Measurements from ENCODE around the gene TACC3. TPM values are rescaled to one million over a fixed set of nuclear protein-coding genes. Genes with fewer than 3 reads are reported as not detected.

The TACC3 gene
- total RNA-seq, 2 experiments from 2014 or later = 189 to 190 TPM

DNA sequence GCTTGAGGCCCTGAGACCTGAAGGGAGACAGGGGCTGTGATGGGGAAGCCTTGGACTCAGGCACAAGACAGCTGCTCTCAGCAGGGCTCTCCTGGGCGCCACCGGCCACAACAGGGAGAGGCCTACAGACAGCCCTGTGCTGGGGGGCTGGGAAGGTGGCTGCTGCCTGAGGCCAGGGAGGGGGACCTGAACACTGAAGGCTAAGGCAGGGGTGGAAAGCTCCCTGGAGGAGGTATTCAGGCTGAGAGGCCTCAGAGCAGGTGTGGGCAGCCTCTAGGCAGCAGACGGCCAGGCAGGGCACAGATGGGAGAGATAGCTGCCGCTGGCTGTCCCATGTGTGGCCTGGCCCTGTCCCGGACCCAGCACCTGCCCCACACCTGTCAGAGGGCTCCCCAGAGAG is 33.0 kb downstream of the TACC3 start:
- H3K4me3 Mint-ChIP-seq = no peak overlapping the region
- H3K4me1 Mint-ChIP-seq = no peaks in the 10 kb centered on the region
- H3K27ac Mint-ChIP-seq = no peak overlapping the region
- H3K9me3 Mint-ChIP-seq = no peaks in the 10 kb centered on the region
- H3K27me3 Mint-ChIP-seq = no peaks in the 10 kb centered on the region
- H3K36me3 Mint-ChIP-seq = no peaks in the 10 kb centered on the region
- DNase-seq = no peak

- no peaks in the 10 kb centered on the region for H3K36me3 Mint-ChIP-seq
- peaks cover 4% of the 10 kb centered on the region for H3K4me1 Mint-ChIP-seq
- no peak overlapping the region for H3K4me3 Mint-ChIP-seq
- DNase-seq = no peak
- H3K9me3 Mint-ChIP-seq = no peaks in the 10 kb centered on the region
- no peak overlapping the region for H3K27ac Mint-ChIP-seq
- H3K27me3 Mint-ChIP-seq = no peaks in the 10 kb centered on the region
These were observed 34.0 kb downstream of the TACC3 start for GRCh38 chr4:1755297-1755696.

DNA sequence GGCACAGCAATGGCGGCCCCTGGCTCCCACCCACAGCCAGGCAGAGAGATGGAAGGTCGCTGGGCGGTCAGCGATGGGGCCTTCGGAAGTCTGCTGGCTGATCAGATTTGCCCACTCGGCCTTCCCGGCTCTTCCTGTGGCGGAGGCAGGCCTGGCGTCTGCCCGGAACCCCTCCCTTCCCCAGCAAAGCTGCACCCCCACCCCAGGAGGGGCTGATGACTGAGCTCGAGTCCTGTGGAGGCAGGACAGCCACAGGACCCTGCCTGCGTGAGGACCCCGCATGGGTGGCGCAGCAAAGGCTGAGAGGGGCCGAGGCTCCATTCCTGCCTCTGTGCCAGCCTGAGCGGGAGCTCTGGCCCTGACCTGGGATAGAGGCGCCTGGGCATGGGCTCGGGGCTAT is 34.8 kb downstream of the TACC3 start:
- Mint-ChIP-seq H3K9me3 (no peaks in the 10 kb centered on the region), H3K4me1 (peaks cover 4% of the 10 kb centered on the region), H3K27ac (no peak overlapping the region), H3K4me3 (no peak overlapping the region), H3K36me3 (no peaks in the 10 kb centered on the region), H3K27me3 (no peaks in the 10 kb centered on the region)
- no peak for DNase-seq

DNA sequence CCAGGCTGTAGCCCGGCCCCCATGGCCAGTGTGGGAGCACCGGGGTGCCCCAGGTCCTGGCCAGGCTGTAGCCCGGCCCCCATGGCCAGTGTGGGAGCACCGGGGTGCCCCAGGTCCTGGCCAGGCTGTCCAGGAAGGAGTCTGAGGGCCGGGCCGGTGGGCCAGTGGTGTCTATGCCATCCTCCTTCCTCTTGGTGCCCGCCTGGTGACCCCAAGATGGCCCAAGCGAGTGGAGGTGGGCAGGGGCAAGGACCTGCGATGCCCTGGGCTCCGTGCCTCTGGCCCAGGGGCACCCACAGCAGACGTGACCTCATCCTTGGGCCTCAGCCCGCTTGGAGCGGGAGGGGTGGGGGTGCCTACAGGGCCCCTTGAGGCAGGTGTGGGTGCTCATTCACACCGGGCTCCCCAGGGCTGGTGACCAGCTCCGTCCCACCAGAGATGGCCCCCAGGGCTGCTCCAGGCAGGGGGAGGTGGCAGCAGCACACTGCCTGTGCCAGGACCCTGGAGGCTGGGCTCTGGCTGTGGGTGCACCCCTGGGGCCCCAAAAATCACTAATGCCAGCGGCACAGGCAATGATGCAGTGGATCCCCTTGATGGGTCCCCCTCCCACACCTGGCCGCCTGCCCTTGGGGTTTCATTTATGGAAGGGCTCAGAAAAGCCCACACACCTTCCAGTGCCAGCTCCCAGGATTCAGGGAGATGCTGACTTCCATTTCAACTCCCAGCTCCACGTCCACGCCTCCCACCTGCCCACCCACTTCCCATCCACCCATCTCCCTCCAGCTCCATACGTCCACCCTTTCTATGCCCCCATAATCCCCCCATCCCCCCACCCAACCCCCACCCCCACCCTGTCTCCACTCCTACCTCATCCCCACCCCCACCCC is 35.8 kb downstream of the TACC3 start:
- Mint-ChIP-seq H3K36me3 (no peaks in the 10 kb centered on the region), H3K9me3 (no peaks in the 10 kb centered on the region), H3K27me3 (peaks cover under 1% of the 10 kb centered on the region), H3K27ac (no peak overlapping the region), H3K4me1 (peaks cover 4% of the 10 kb centered on the region), H3K4me3 (no peak overlapping the region)
- DNase-seq = no peak

DNA sequence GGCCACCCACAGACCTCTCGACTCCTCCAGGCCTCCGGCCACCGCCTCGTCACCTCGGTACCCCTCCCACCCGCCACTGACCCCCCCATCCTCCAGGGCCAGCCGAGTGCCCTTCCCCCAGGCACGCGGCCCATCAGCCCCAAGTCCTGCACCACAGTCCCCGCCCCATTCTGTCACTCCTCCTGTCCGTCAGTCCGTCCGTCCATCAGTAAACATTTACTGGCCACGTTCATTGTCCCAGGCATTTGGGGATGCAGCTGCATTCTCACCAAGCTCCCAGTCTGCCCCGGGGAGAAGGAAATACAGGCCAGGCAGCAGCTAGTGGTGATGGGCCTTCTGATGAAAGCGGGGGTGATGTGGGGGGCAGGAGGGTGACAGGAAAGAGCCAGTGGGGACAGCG is 36.5 kb downstream of the TACC3 start:
- no peak for DNase-seq
- no peaks in the 10 kb centered on the region for H3K36me3 Mint-ChIP-seq

DNA sequence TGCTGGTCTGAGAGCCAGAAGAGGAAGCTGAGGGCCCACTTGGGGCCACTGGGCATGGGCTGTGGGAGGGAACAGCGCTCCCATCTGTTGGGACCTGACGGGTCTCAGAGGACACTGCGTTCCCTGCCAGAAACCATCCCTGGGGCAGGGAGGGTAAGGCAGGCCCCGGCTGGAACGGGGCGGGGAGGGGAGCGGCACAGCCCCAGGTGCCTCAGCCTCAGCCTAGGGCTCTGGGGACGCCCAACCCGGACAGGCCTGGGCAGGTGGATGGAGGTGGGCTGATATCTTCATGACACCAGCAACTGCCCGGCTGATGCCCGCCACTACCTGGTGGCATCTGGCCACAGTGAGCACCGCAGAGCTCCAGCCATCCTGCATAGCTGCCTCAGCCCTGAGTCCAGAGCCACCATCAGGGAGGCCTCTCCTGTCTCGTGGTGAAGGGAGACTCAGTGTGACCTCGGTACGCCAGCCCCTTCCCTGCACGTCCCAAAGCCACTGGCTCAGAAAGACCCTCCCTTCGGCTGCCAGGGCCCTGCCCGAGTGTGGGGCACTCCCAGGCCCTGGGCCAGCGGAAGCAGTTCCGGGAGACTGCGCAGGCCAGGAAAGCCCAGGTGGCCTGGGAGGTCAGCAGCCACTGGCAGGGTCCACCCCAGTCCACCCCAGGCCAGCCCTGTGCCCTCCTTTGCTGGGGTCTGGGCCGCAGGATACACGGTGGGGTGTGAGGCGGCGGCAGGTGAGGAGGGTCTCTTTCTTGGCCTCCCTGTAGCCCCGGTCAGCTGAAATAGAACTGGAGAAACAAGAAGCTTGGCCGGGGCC is 37.2 kb downstream of the TACC3 start:
- peaks cover 5% of the 10 kb centered on the region for H3K27me3 Mint-ChIP-seq
- no peaks in the 10 kb centered on the region for H3K9me3 Mint-ChIP-seq

More for the DNA sequence above, 36.5 kb downstream of the TACC3 start:
- Mint-ChIP-seq H3K4me1 (peaks cover 4% of the 10 kb centered on the region), H3K27ac (no peak overlapping the region), H3K4me3 (no peak overlapping the region), H3K9me3 (no peaks in the 10 kb centered on the region), H3K27me3 (peaks cover 5% of the 10 kb centered on the region)

DNA sequence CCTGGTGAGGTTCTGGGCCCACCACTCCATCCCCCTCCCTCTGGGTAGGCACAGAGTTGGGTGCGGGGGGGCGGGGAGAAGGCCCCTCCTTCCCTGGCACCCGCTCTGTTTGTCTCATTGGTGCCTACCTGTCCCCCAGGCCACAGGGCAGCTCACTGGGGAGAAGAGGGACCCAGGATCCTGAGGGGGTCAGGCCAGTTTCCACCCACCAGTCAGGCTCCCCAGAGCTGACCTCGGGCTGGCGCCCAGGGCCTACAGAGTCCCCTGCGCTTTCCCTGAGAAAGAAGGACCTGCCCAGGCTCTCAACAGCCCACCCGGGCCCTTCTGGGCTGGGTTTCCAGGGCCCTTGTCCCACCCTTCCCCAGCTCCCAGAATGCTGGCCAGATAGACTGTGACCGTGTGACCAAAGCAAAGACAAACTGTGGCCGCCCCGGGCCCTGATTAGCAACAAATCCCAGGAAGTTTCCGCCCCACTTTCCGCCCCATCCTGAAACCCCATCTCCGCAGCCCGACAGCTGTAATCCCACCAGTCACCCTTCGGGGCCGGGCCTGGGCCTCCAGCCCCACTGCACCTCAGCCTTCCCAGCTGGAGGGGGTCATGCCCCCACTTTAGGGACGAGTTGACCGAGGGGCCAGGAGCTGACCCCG is 38.0 kb downstream of the TACC3 start:
- H3K4me3 Mint-ChIP-seq = no peak overlapping the region
- no peaks in the 10 kb centered on the region for H3K36me3 Mint-ChIP-seq
- peaks cover 4% of the 10 kb centered on the region for H3K4me1 Mint-ChIP-seq
- DNase-seq = no peak
- H3K27ac Mint-ChIP-seq = no peak overlapping the region
- no peaks in the 10 kb centered on the region for H3K9me3 Mint-ChIP-seq
- peaks cover 10% of the 10 kb centered on the region for H3K27me3 Mint-ChIP-seq

More for the DNA sequence above, 37.2 kb downstream of the TACC3 start:
- Mint-ChIP-seq H3K4me3 (no peak overlapping the region), H3K27ac (no peak overlapping the region), H3K4me1 (peaks cover 4% of the 10 kb centered on the region), H3K36me3 (no peaks in the 10 kb centered on the region)
- DNase-seq = no peak

DNA sequence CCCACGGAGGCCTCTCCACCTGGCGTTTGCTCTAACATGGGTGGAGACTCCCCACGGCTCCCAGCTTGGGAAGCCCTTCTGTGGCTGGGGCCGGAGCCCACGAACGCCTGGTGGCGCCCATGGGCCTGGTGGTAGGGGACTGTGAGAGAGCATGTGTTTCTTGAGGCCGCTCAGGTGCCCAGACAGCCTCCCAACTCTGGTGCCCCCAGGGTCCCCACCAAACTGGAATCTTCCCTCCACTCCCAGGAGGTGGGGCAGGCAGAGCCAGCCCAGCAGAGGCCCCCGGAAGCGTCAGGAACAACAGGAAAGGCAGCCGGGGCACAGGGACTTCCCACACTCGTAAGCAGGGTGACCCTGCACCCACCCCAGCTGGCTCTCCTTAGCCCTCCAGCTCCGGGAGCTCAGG is 38.5 kb downstream of the TACC3 start:
- no peak for DNase-seq
- H3K9me3 Mint-ChIP-seq = no peaks in the 10 kb centered on the region
- no peaks in the 10 kb centered on the region for H3K36me3 Mint-ChIP-seq
- peaks cover 4% of the 10 kb centered on the region for H3K4me1 Mint-ChIP-seq
- no peak overlapping the region for H3K27ac Mint-ChIP-seq
- H3K4me3 Mint-ChIP-seq = no peak overlapping the region
- peaks cover 13% of the 10 kb centered on the region for H3K27me3 Mint-ChIP-seq

DNA sequence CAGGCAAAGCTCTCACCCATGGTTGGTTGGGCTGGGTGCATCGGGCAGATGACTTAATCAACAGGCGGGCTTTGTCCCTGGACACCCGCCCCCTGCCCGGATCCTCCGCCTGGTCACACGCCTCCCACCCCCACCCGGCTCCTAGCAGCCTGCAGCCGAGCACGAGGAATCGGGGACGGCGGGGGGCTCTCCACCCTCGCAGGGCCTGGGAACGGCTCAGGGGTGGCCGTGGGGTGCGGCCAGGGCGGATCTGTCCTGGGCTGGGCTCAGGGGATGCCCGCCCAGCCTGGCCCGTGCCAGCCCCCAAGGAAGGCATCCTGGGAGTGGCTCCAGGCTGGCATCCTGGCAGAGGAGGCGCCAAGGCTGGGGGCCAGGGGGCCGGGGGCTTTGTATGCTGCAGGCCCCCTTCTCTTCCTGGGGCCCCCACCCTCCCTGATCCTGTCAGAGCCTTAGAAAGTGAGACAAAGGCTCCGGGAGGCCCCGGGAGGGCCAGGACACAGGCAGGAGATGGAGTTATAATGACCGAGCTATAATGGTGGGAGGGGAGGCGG is 39.3 kb downstream of the TACC3 start:
- Mint-ChIP-seq H3K4me1 (peaks cover 4% of the 10 kb centered on the region), H3K4me3 (no peak overlapping the region), H3K27me3 (peaks cover 20% of the 10 kb centered on the region), H3K27ac (no peak overlapping the region), H3K9me3 (no peaks in the 10 kb centered on the region), H3K36me3 (no peaks in the 10 kb centered on the region)
- DNase-seq = no peak

DNA sequence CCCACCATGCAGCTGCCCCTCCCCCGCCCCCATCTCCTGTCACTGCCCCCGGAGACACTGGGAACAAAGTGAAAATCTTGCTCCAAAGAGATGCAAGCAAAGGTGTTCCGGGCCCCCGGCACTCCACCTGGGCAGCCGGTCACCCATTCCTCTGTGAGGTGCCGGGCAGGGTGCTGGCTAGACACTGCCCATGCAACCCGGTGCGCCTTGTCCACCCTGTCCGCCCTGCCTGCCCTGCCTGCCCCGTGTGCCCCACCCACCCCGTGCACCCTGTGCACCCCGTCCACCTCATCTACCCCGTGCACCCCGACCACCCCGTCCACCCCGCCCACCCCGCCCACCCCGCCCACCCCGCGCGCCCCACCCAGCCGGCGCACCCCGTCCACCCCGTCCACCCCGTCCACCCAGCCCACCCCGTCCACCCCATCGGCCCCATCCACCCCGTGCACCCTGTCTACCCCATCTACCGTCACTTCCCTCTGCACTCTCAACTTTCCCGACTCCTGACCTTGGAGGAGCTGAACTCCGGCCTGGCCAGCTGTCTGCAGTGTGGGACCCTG is 39.9 kb downstream of the TACC3 start:
- H3K27me3 Mint-ChIP-seq = peaks cover 22% of the 10 kb centered on the region
- H3K4me1 Mint-ChIP-seq = peaks cover 4% of the 10 kb centered on the region
- H3K9me3 Mint-ChIP-seq = no peaks in the 10 kb centered on the region
- no peaks in the 10 kb centered on the region for H3K36me3 Mint-ChIP-seq
- DNase-seq = no peak
- H3K27ac Mint-ChIP-seq = no peak overlapping the region
- H3K4me3 Mint-ChIP-seq = no peak overlapping the region

- Mint-ChIP-seq H3K27ac (no peak overlapping the region), H3K36me3 (no peaks in the 10 kb centered on the region), H3K27me3 (peaks cover 22% of the 10 kb centered on the region), H3K4me1 (peaks cover 4% of the 10 kb centered on the region), H3K9me3 (no peaks in the 10 kb centered on the region), H3K4me3 (no peak overlapping the region)
- DNase-seq = no peak
These were observed 41.1 kb downstream of the TACC3 start for GRCh38 chr4:1762264-1763010.

DNA sequence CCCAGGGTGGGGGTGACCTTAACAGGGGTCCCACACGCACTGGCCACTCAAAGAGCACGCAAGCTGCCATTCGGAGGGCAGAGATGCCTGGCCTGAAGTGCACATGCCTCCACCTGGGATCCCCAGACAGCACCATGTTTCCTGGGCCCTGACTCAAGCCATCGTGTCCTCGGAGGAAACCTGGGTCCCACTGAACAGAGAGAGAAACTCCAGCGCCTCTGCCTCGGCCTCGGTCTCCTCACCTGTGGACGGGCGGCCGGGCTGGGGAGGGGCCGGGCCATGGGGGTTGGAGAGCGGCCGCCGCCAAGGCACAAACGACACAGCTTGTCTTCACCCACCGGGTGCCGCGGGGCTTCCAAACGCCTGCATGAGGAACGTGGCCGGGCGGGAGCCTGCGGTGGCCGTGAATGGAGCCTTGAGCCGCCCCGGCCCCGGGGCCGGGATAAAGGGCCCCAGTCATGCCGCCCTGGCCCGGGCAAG is 41.8 kb downstream of the TACC3 start:
- H3K4me1 Mint-ChIP-seq = peaks cover 4% of the 10 kb centered on the region
- H3K9me3 Mint-ChIP-seq = no peaks in the 10 kb centered on the region
- H3K27me3 Mint-ChIP-seq = peaks cover 26% of the 10 kb centered on the region
- H3K36me3 Mint-ChIP-seq = no peaks in the 10 kb centered on the region
- no peak overlapping the region for H3K27ac Mint-ChIP-seq
- no peak overlapping the region for H3K4me3 Mint-ChIP-seq
- DNase-seq = no peak

DNA sequence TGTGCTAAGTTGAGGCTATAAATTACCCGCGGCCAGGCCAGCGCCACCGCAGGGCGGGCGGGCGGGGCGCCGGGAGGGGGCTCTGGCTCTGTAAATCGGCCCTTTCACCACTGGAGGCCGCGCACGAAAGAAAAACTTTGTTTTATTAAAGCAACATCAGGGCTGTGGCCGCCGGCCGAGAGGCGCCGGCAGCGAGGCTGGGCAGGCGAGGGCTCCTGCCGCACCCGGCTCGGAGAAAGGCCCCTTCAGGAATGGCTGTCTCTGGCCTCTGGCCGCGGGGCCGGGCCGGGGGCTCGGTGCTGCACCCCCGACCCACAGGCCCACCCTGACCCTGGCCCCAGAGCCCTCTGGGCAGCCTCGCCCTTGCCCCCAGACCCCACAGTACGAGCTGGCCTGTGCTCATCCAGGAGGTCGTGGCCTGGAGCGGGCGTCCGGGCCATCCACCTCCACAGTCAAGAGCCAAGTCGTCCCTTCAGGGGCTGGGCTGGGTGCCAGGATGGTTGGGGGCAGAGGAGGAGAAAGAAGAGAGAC is 42.3 kb downstream of the TACC3 start:
- Mint-ChIP-seq H3K27me3 (peaks cover 31% of the 10 kb centered on the region), H3K36me3 (no peaks in the 10 kb centered on the region), H3K4me1 (peaks cover 4% of the 10 kb centered on the region), H3K27ac (no peak overlapping the region), H3K4me3 (no peak overlapping the region), H3K9me3 (no peaks in the 10 kb centered on the region)
- DNase-seq = no peak

- Mint-ChIP-seq H3K4me3 (no peak overlapping the region), H3K36me3 (no peaks in the 10 kb centered on the region), H3K27me3 (peaks cover 32% of the 10 kb centered on the region), H3K27ac (no peak overlapping the region), H3K4me1 (peaks cover 4% of the 10 kb centered on the region), H3K9me3 (no peaks in the 10 kb centered on the region)
- no peak for DNase-seq
These were observed 43.3 kb downstream of the TACC3 start for GRCh38 chr4:1764670-1765069.

Measured in activated naive CD8-positive, alpha-beta T cell treated with anti-CD3 and anti-CD28 coated beads for 36 hours (primary cell).